Spinal cord (tissue), 10 donors: ENCODE measurements around the gene CALY. TPM values are rescaled to one million over a fixed set of nuclear protein-coding genes. Genes with fewer than 3 reads are reported as not detected.

Experiments used
- DNase-seq, 6 donors: peaks; one replicate each; pipeline versions ENCODE4 v3.0.0 to v3.0.0-alpha.2; 2013 to 2015; ENCODE audit warnings: low spot score in 6 of 6, low read depth in 4 of 6
- H3K27ac ChIP-seq: one replicate; pipeline ENCODE4 v1.5.1; 2013; ENCODE audit warnings: low read depth, low read length, control low read depth
- H3K27me3 ChIP-seq: one replicate; pipeline ENCODE4 v1.6.1; 2013; ENCODE audit warnings: low read length; ENCODE audit not compliant: control insufficient read depth, insufficient read depth
- H3K36me3 ChIP-seq: one replicate; pipeline ENCODE4 v1.6.1; 2013; ENCODE audit warnings: low read length; ENCODE audit not compliant: control insufficient read depth, insufficient read depth
- H3K4me1 ChIP-seq: one replicate; pipeline ENCODE4 v1.6.1; 2013; ENCODE audit warnings: low read length; ENCODE audit not compliant: control insufficient read depth, insufficient read depth
- H3K4me3 ChIP-seq: one replicate; pipeline ENCODE4 v1.5.1; 2013; ENCODE audit warnings: low read depth, low read length, control low read depth
- H3K9me3 ChIP-seq: one replicate; pipeline ENCODE4 v1.6.1; 2013; ENCODE audit warnings: low read length; ENCODE audit not compliant: control insufficient read depth, insufficient read depth
- WGBS: methylation state at CpG from one replicate; pipeline ENCODE4 v1.1.5; 2013; ENCODE audit warnings: missing lambda C conversion rate; ENCODE audit not compliant: insufficient coverage; 5-methylcytosine and 5-hydroxymethylcytosine counted together
- polyA plus RNA-seq, 2 donors: library from polyadenylated mRNA; unstranded; fragments of 120-200 nt; gene quantifications; one replicate each; pipeline ENCODE4 v1.2.1, GENCODE V29; 2013; ENCODE audit not compliant: insufficient read length in 2 of 2
- total RNA-seq, 2 donors: library from RNA; depleted of rRNA in 1 of 2; stranded (reverse); fragments of 120-200 nt in 1 of 2; fragments of >200 nt in 1 of 2; gene quantifications; one replicate each; pipeline versions ENCODE4 v1.2.3 to v1.2.4, GENCODE V29; 2013 to 2014
- donor health status: healthy.

Gene CALY
- total and polyA plus RNA-seq, 4 donors: 15.9 to 251 (median 127) TPM

GRCh38 chr10:133306941-133307379 lies 29.7 kb downstream of the CALY start:
- Histone ChIP-seq H3K4me3 (no peak overlapping the region), H3K27ac (no peak overlapping the region), H3K27me3 (no peaks in the 10 kb centered on the region), H3K9me3 (no peaks in the 10 kb centered on the region), H3K4me1 (peaks cover 25% of the 10 kb centered on the region), H3K36me3 (peaks cover 49% of the 10 kb centered on the region)
- DNase-seq: no peak
- 88% methylated on average over 15 of the region's 17 CpGs for WGBS

- WGBS: 100% methylated on average over 5 of the region's 5 CpGs
- H3K27me3 ChIP-seq: no peaks in the 10 kb centered on the region
- H3K27ac ChIP-seq: no peak overlapping the region
- peaks cover 25% of the 10 kb centered on the region for H3K4me1 ChIP-seq
- H3K9me3 ChIP-seq: no peaks in the 10 kb centered on the region
- H3K4me3 ChIP-seq: no peak overlapping the region
- no peak for DNase-seq
- peaks cover 49% of the 10 kb centered on the region for H3K36me3 ChIP-seq
These were observed 30.6 kb downstream of the CALY start for GRCh38 chr10:133306097-133306476.

DNA sequence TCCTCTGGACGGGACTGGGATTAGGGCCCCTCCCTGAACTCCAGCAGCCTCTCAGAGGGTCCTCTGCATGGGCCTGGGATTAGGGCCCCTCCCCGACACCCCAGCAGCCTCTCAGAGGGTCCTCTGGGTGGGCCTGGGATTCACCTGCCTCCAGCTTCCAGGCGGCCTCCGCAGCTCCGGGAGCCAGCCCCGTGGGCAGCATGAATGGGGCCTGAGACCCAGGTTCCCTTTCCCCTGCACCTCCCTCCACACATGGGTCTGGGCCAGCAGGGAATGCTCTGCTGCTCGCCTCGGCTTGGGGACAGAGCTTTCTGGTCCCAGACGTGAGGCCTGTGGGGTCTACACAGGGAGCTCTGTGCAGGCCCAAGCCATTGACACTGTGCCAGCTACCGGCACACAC lies 33.5 kb downstream of the CALY start:
- H3K4me1 ChIP-seq: peaks cover 16% of the 10 kb centered on the region
- peaks cover 60% of the 10 kb centered on the region for H3K36me3 ChIP-seq
- H3K27ac ChIP-seq: no peak overlapping the region
- WGBS: 88% methylated on average over 10 of the region's 10 CpGs
- DNase-seq: no peak
- H3K9me3 ChIP-seq: no peaks in the 10 kb centered on the region
- no peak overlapping the region for H3K4me3 ChIP-seq
- H3K27me3 ChIP-seq: no peaks in the 10 kb centered on the region

GRCh38 chr10:133302230-133302629 lies 34.5 kb downstream of the CALY start:
- H3K4me1 ChIP-seq: peaks cover 6% of the 10 kb centered on the region
- H3K27ac ChIP-seq: no peak overlapping the region
- no peaks in the 10 kb centered on the region for H3K9me3 ChIP-seq
- DNase-seq: no peak
- WGBS: 96% methylated on average over 13 of the region's 14 CpGs
- peaks cover 69% of the 10 kb centered on the region for H3K36me3 ChIP-seq
- no peaks in the 10 kb centered on the region for H3K27me3 ChIP-seq
- H3K4me3 ChIP-seq: no peak overlapping the region

DNA sequence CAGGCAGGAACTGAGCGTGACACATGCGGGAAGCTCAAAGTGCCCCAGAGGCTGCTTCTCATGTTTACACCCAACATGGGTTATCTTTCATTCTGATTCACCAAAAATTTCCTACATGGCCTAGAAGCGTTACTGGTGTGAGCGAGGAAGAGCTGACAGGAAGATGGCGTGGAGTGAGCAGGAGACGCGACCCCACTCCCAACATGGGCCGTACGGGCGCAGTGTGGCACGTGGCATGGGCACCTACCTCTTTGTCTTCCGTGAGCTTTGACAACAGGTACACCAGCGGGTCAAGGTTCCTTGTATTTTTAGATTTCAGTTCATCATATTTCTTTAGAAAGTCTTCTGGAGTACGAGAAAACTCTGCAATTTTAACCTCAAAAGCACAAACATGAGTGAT lies 37.0 kb downstream of the CALY start:
- H3K36me3 ChIP-seq: peaks cover 89% of the 10 kb centered on the region
- no peak overlapping the region for H3K27ac ChIP-seq
- no peaks in the 10 kb centered on the region for H3K27me3 ChIP-seq
- DNase-seq: no peak
- 97% methylated on average over 7 of the region's 14 CpGs for WGBS
- H3K4me3 ChIP-seq: no peak overlapping the region
- no peaks in the 10 kb centered on the region for H3K9me3 ChIP-seq
- H3K4me1 ChIP-seq: no peaks in the 10 kb centered on the region

GRCh38 chr10:133299224-133299623 lies 37.5 kb downstream of the CALY start:
- 98% methylated on average over 10 of the region's 10 CpGs for WGBS
- no peak for DNase-seq

DNA sequence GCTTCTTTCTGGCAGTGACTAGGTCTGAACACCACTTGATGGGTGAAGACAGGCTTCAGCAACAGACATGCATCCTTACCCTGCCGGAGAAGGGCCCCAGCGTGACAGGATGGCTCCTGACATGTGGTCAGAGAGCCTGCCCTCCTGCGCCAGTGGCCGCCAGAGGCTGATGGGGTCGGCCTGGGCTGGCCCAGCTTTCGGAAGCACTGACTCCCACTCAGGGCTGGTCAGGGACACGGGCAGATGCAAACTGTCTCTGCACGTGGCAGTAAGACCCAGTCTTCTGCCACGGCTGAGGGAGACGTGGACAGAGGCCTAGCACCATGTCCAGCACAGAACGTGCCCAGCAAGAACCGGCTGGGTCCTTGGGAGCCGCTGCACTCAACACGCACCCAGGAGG lies 38.2 kb downstream of the CALY start:
- Histone ChIP-seq H3K36me3 (peaks cover 94% of the 10 kb centered on the region), H3K9me3 (no peaks in the 10 kb centered on the region)
- WGBS: 96% methylated on average over 14 of the region's 14 CpGs

More at GRCh38 chr10:133299224-133299623, 37.5 kb downstream of the CALY start:
- Histone ChIP-seq H3K27ac (no peak overlapping the region), H3K27me3 (no peaks in the 10 kb centered on the region), H3K4me3 (no peak overlapping the region), H3K4me1 (no peaks in the 10 kb centered on the region), H3K9me3 (no peaks in the 10 kb centered on the region), H3K36me3 (peaks cover 94% of the 10 kb centered on the region)

GRCh38 chr10:133297504-133297903 lies 39.2 kb downstream of the CALY start:
- H3K36me3 ChIP-seq: peaks cover 95% of the 10 kb centered on the region
- H3K4me3 ChIP-seq: no peak overlapping the region
- no peaks in the 10 kb centered on the region for H3K27me3 ChIP-seq
- no peaks in the 10 kb centered on the region for H3K4me1 ChIP-seq
- WGBS: 96% methylated on average over 9 of the region's 10 CpGs
- no peak for DNase-seq
- H3K9me3 ChIP-seq: no peaks in the 10 kb centered on the region
- no peak overlapping the region for H3K27ac ChIP-seq

More for the DNA sequence above, 38.2 kb downstream of the CALY start:
- DNase-seq: no peak
- Histone ChIP-seq H3K4me3 (no peak overlapping the region), H3K27ac (no peak overlapping the region), H3K4me1 (no peaks in the 10 kb centered on the region), H3K27me3 (no peaks in the 10 kb centered on the region)

- DNase-seq: no peak
- WGBS: 97% methylated on average over 40 of the region's 42 CpGs
These were observed 41.0 kb downstream of the CALY start for GRCh38 chr10:133295426-133296320.

GRCh38 chr10:133294189-133294588 lies 42.5 kb downstream of the CALY start:
- no peak for DNase-seq

More at GRCh38 chr10:133295426-133296320, 41.0 kb downstream of the CALY start:
- no peak overlapping the region for H3K27ac ChIP-seq
- H3K9me3 ChIP-seq: no peaks in the 10 kb centered on the region
- H3K27me3 ChIP-seq: no peaks in the 10 kb centered on the region
- H3K36me3 ChIP-seq: peaks cover 89% of the 10 kb centered on the region
- H3K4me1 ChIP-seq: no peaks in the 10 kb centered on the region
- H3K4me3 ChIP-seq: no peak overlapping the region

More at GRCh38 chr10:133294189-133294588, 42.5 kb downstream of the CALY start:
- H3K27ac ChIP-seq: no peak overlapping the region
- H3K9me3 ChIP-seq: no peaks in the 10 kb centered on the region
- H3K4me1 ChIP-seq: no peaks in the 10 kb centered on the region
- 93% methylated on average over 15 of the region's 15 CpGs for WGBS
- H3K27me3 ChIP-seq: no peaks in the 10 kb centered on the region
- H3K4me3 ChIP-seq: no peak overlapping the region
- H3K36me3 ChIP-seq: peaks cover 90% of the 10 kb centered on the region
